Caki2 (cell line): Measurements from ENCODE around the gene OR10H1. TPM values are rescaled to one million over a fixed set of nuclear protein-coding genes. Genes with fewer than 3 reads are reported as not detected.
"Not testable (repeated sequence)": the region's sequence is repeated elsewhere in the genome, so short reads cannot be mapped to it uniquely, and the experiment has no call there.

Experiments
- DNase-seq: peaks from one replicate; pipeline ENCODE4 v3.0.0-alpha.2; 2015; ENCODE audit warnings: low read depth
- in situ Hi-C: cut with HindIII; loops from 2 replicates; pipeline ENCODE4 v1.10.0; 2016; ENCODE audit warnings: low sequenced_read_pairs, low pct_unique_long_range_greater_than_20kb, mixed read lengths
- total RNA-seq: library from RNA; depleted of rRNA; stranded (reverse); fragments of >200 nt; shearing (Covaris generic); gene quantifications from 2 replicates; pipeline ENCODE4 v1.2.3, GENCODE V29; 2014; ENCODE audit warnings: low replicate concordance; rRNA removed

Gene OR10H1
- total RNA-seq, 1 experiment from 2014 or later: not detected

DNA sequence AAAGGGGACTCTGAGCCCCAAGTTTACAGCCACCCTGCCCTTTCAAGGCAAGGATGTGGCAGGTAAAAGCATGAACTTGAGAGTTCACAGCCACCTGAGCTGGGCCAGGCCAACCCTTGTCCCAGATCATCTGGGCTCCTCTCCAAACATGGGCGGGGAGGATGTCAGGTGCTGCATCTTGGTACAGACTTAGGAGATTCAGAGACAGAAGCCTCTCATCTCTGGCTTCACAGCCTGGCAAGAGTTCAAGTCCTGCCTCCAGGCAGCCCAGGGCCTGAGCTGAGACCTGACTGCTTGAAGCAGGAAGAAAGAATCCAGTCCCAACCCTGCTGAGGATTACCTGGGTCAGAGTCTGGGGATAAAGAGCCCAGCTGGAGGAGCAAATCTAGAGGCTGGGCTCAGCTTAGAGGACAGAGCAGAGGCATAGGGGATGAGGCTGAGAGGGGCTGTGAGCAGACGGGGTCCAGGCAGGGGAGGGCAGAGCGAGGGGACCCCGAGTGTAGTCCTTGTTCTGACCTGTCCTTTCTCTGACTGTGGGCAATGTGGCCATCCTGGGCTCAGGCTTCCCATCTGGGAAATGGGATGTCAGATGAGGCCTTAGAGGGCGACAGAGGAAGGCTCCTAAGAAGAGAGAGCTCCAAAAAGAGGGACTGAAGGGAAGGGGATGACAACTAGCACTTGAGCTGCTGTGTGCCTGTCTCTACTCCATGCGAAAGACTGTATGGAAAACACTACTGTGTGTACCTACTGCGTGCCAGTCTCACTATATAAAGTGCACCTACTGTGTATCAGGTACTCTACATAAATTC is 34.6 kb downstream of the OR10H1 start:
- no peak for DNase-seq
- in situ Hi-C loops: no loop called here

DNA sequence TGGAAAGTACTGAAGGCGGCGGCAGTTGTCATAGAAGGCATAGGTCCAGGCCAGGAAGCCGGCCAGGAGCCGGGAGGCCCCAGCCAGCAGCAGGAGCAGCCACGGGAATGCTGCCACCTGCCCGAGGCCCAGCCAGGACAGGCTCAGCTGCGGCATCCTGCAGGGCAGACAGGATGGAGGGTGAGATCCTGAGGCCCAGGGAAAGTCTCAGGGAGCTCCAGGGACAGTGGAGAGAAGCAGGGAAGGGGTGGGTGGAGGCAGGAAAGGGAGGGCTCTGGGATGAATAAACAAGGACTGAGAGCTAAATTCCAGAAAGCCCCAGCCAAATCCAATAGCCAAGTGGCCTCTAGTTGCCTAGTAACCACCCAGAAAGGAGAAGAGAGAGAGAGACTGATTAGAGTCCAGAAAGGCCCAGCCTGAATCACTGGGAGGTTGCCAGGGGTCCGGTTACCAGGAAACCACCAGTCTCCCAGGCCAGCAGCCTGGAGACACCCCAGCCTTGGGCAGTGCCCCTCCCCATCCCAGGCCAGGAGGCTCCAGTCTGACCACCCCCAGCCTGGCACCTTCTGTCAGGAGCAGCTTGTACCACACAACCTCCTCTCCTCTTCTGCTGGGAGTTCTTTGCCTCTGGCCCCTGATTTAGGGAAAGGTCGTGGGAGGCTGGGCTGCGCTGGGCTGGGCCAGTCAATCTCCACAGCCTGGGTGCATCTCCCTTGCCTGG is 35.5 kb downstream of the OR10H1 start:
- DNase-seq: peak; percentile 8
- in situ Hi-C loops: no loop called here

DNA sequence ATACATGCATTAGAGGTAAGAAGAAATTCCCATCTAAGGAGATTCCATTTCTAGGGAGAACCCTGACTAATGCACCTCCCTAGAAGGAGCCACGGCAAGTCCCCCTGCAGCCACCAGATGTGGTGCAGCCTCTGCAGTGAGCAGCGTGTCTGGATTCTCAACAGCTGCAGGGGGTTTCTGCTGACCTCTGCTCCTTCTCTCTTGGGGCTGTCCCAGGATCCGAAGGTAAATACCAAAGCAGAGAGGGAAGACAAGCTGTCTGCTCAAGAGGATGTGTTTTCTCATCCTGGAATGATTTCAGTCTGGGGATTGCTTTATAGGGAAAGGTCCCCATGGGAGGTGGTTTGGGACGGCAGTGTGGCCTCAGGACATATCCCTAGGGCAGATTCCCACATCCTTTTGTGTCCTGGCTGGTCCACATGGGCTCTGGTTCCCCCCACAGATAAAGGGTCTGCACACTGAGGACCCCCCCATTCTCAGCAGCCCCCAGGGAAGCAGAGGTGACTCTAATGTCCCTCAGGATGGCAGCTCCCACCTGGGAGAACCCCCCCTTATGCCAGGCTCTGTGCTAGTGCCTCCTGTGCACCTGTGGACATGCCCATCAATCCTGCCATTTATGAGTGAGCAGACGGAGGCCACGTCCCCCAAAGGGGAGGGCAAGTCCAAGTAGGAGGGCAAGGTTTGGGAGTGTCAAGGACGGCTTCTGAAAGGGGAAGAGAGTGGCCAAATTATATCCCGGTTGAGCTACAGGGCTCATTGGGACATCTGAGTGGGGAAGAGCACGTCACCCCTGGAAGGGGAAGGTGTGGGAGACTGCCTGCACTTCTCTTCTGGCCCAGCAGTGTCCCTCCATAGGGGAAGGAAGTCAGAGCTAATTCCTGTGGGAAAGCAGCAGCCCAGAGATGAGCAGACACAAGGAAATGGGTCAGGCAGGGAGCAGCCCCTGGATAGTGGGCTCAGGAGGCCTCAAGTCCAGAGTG is 38.2 kb downstream of the OR10H1 start:
- in situ Hi-C loops: no loop called here
- DNase-seq: no peak

DNA sequence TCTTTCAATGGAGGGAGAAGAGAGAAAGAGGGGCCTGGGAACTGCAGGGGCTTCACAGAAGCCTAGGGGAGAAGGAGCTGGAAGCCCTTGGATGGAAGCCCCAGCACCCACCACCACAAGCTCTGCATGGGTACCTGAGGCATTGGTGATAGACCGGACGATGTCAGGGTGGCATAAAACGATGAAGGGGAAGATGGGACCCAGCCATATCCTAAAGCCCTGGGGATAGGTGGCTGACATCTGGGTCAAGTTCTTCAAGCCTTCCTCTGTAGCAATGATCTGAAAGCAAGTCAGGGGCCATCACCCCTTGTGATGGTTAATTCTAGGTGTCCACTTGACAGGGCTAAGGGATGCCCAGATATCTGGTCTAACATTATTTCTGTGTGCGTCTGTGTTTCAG is 39.2 kb downstream of the OR10H1 start:
- DNase-seq: no peak
- in situ Hi-C loops: no loop called here

DNA sequence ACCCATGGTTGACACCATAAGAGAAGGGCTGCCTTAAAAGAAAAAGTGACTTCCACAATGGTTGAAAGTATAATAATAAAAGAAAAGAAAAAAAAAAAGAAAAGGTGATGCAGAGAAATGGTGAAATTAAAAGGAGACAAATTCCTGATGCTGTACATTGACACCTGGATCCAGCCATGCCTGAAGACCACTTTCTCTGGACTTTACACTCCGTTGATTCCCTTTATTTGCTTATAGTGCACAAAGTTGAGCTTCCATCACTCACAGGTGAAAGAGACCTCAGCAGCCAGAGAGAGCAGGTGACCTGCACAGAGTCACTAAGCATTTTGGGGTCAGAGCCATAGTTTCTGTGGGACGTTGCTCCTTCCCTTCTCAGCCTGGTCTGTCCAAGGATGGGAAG is 40.2 kb downstream of the OR10H1 start:
- in situ Hi-C loops: no loop called here
- DNase-seq: no peak

DNA sequence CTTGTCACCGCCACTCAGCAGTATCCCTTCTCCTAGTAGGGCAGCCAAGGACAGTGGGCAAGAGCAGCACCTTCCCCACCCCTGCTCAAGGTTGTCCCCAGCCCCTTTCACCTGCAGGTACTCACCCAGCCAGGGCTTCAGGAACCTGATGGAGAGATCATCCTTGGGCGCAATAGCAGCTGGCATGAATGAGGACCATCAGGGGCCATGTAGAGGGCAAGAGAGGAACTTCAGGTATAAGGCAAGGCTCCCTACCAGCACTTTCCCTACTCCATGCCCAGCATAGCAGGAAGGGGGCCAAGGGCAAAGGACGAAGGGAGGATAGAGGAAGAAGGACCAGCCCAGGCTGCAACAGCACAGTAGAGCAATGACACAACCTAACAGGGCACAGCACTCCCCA is 41.3 kb downstream of the OR10H1 start:
- DNase-seq, in situ Hi-C loops: not testable (repeated sequence)

DNA sequence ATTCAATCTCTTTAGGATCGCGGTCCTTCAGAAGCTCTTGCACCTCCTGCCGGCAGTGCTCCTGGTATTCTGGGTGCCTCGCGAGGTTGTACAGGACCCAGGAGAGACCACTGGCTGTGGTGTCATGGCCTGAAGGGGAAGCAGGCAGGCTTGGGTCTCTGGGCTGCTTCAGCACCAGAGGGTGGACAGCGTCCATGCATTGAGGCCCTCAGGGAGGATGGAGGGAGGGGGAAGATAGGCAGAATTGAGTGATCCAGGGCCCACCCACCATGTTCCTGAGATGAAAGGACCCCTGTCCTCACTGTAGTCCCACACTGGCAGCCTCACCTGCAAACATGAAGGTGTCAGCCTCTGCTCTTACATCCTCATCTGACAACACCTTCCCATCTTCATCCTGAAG is 45.9 kb downstream of the OR10H1 start:
- in situ Hi-C loops: no loop called here
- peak; percentile 10 for DNase-seq

DNA sequence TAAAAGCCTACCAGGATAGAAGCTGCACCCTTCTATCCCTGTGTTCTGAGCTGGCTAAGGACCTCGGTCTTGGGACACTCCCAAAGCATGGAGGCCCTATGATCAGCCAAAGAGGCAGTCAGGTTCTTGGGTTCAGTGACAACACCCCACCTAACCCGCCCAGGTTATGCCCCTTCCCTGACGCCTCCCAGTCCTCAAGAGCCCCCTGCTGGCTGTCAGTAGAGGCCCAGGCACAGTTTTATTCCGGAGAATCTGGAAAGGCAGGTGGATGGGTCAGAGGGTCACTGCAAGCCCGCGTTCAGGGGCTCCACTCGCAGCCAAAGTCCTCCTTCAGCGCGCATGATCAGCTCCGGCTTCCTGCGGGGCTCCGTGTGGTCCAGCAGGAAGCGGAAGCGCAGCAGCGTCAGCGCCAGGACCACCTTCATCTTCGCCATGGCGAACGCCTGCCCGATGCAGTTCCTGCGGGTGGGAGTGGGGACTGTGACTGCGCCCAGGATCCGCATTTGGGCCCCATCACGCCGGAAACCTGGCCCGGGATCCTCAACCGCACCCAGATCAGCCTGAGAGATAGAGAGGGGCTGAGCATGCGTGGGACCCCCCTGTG is 55.4 kb downstream of the OR10H1 start:
- in situ Hi-C loops: no loop called here
- DNase-seq: no peak

DNA sequence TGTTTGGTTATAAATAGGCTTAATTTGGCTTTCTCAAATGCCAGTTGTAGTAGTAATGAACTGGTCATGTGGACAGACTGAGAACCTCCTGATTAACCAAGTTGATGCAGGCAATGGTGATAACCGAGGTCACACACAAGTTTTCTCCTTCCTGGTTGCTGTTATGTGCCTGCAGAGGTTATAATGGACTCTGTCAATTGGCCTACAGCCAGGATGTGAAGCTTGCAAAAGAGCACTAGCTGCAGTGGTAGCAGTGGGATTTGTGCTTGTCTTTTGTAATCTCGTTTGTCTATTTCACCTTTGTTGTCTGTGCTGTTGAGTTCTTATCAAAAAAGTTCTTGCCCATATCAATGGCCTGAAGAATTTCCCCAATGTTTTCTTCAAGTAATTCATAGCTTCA is 57.1 kb downstream of the OR10H1 start:
- no peak for DNase-seq
- in situ Hi-C loops: no loop called here

Other genes with a start within 250 kb of the OR10H1 start
- gene CYP4F8, start 200.4 kb downstream of the OR10H1 start, total RNA-seq: 0.24 TPM in 1 of 2 replicates, not detected in the other
- gene CYP4F3, start 174.8 kb downstream of the OR10H1 start, total RNA-seq: 38.1 and 38.5 TPM in 2 replicates
- 2.6 and 5.2 TPM in 2 replicates for gene CYP4F12, start 142.6 kb downstream of the OR10H1 start, total RNA-seq
- gene OR10H2, start 87.6 kb downstream of the OR10H1 start, total RNA-seq: not detected in 2 replicates
- gene OR10H3, start 77.7 kb downstream of the OR10H1 start, total RNA-seq: not detected in 2 replicates
- not detected in 2 replicates for gene OR10H5, start 28.0 kb downstream of the OR10H1 start, total RNA-seq
- gene CYP4F2, start 82.4 kb upstream of the OR10H1 start, total RNA-seq: not detected in 2 replicates
- 259 and 272 TPM in 2 replicates for gene CYP4F11, start 118.9 kb upstream of the OR10H1 start, total RNA-seq
- not detected in 2 replicates for gene OR10H4, start 133.3 kb upstream of the OR10H1 start, total RNA-seq